Skeletal muscle tissue (tissue), 4 donors: ENCODE measurements around the gene FBLIM1. TPM values are rescaled to one million over a fixed set of nuclear protein-coding genes. Genes with fewer than 3 reads are reported as not detected.
A peak's percentile ranks its signal among the peaks of the same experiment; 100 is the strongest.

Experiments
- H3K27ac ChIP-seq: one replicate; pipeline ENCODE4 v1.7.0; 2013; ENCODE audit warnings: mild to moderate bottlenecking, low read depth, low read length, inconsistent platforms
- H3K27me3 ChIP-seq, 3 donors: one replicate each; pipeline ENCODE4 v1.7.0; 2013; ENCODE audit warnings: low read length in 3 of 3; ENCODE audit not compliant: control insufficient read depth in 3 of 3, insufficient read depth in 3 of 3
- H3K36me3 ChIP-seq, 3 donors: one replicate each; pipeline ENCODE4 v1.7.0; 2013; ENCODE audit warnings: low read length in 3 of 3; ENCODE audit not compliant: control insufficient read depth in 3 of 3, insufficient read depth in 3 of 3
- H3K4me1 ChIP-seq, 3 donors: one replicate each; pipeline ENCODE4 v1.7.0; 2013; ENCODE audit warnings: low read length in 3 of 3, mild to moderate bottlenecking in 3 of 3; ENCODE audit not compliant: control insufficient read depth in 3 of 3, insufficient read depth in 3 of 3
- H3K4me3 ChIP-seq, 3 donors: one replicate each; pipeline ENCODE4 v1.7.0; 2013; ENCODE audit warnings: low read length in 3 of 3
- H3K9ac ChIP-seq, 3 donors: one replicate each; pipeline ENCODE4 v1.7.0; 2013; ENCODE audit warnings: low read length in 3 of 3, mild to moderate bottlenecking in 3 of 3, moderate library complexity in 2 of 3, low read depth in 1 of 3
- H3K9me3 ChIP-seq, 3 donors: one replicate each; pipeline ENCODE4 v1.7.0; 2013; ENCODE audit warnings: low read length in 3 of 3; ENCODE audit not compliant: control insufficient read depth in 3 of 3
- total RNA-seq: library from RNA; depleted of rRNA; stranded (reverse); fragments of >200 nt; gene quantifications from one replicate; pipeline ENCODE4 v1.2.3, GENCODE V29; 2014
- donor health status: Osteomylitis.

Gene FBLIM1
- total RNA-seq, 1 donor from 2014 or later = 7.3 TPM

- no peaks in the 10 kb centered on the region for H3K27me3 ChIP-seq
- no peak overlapping the region for H3K9ac ChIP-seq
- no peaks in the 10 kb centered on the region for H3K36me3 ChIP-seq
- H3K27ac ChIP-seq = no peak overlapping the region
- no peak overlapping the region for H3K4me3 ChIP-seq
- H3K4me1 ChIP-seq = no peaks in the 10 kb centered on the region
- H3K9me3 ChIP-seq = no peaks in the 10 kb centered on the region
Measured at GRCh38 chr1:15777909-15778707, 19.5 kb downstream of the FBLIM1 start.

- Histone ChIP-seq H3K4me1 (peaks cover 0 to 8% (median 5%) of the 10 kb centered on the region in 3 donors), H3K27ac (no peak overlapping the region), H3K9ac (no peak overlapping the region)
Measured at GRCh38 chr1:15785683-15786082, 27.1 kb downstream of the FBLIM1 start.

GRCh38 chr1:15786581-15786980 is 28.0 kb downstream of the FBLIM1 start:
- H3K4me3 ChIP-seq = no peak overlapping the region
- H3K27ac ChIP-seq = no peak overlapping the region
- no peaks in the 10 kb centered on the region for H3K27me3 ChIP-seq
- H3K36me3 ChIP-seq = no peaks in the 10 kb centered on the region
- peaks cover 0 to 8% (median 5%) of the 10 kb centered on the region in 3 donors for H3K4me1 ChIP-seq
- H3K9ac ChIP-seq = no peak overlapping the region
- no peaks in the 10 kb centered on the region for H3K9me3 ChIP-seq

More at GRCh38 chr1:15785683-15786082, 27.1 kb downstream of the FBLIM1 start:
- no peaks in the 10 kb centered on the region for H3K36me3 ChIP-seq
- no peaks in the 10 kb centered on the region for H3K27me3 ChIP-seq
- no peaks in the 10 kb centered on the region for H3K9me3 ChIP-seq
- no peak overlapping the region for H3K4me3 ChIP-seq

- H3K9me3 ChIP-seq = no peaks in the 10 kb centered on the region
- no peaks in the 10 kb centered on the region for H3K27me3 ChIP-seq
- no peaks in the 10 kb centered on the region for H3K36me3 ChIP-seq
- peak overlapping the region in 1 of 3 donors; percentile 16 for H3K9ac ChIP-seq
- peaks cover 2 to 15% (median 7%) of the 10 kb centered on the region in 3 donors for H3K4me1 ChIP-seq
- no peak overlapping the region for H3K27ac ChIP-seq
- H3K4me3 ChIP-seq = no peak overlapping the region
Measured at GRCh38 chr1:15788624-15789301, 30.2 kb downstream of the FBLIM1 start.

- no peaks in the 10 kb centered on the region for H3K9me3 ChIP-seq
- H3K27me3 ChIP-seq = no peaks in the 10 kb centered on the region
- no peaks in the 10 kb centered on the region for H3K36me3 ChIP-seq
- H3K27ac ChIP-seq = no peak overlapping the region
- H3K9ac ChIP-seq = no peak overlapping the region
- no peak overlapping the region for H3K4me3 ChIP-seq
- H3K4me1 ChIP-seq = peaks cover 17 to 36% (median 29%) of the 10 kb centered on the region in 3 donors
Measured at GRCh38 chr1:15796086-15796462, 37.5 kb downstream of the FBLIM1 start.

GRCh38 chr1:15797614-15798390 is 39.2 kb downstream of the FBLIM1 start:
- no peaks in the 10 kb centered on the region for H3K36me3 ChIP-seq
- H3K27me3 ChIP-seq = no peaks in the 10 kb centered on the region
- H3K9me3 ChIP-seq = no peaks in the 10 kb centered on the region
- H3K9ac ChIP-seq = no peak overlapping the region
- H3K4me3 ChIP-seq = no peak overlapping the region
- H3K4me1 ChIP-seq = peaks cover 17 to 32% (median 27%) of the 10 kb centered on the region in 3 donors
- H3K27ac ChIP-seq = no peak overlapping the region

GRCh38 chr1:15799004-15799867 is 40.6 kb downstream of the FBLIM1 start:
- no peak overlapping the region for H3K4me3 ChIP-seq
- H3K9me3 ChIP-seq = no peaks in the 10 kb centered on the region
- H3K36me3 ChIP-seq = no peaks in the 10 kb centered on the region
- peak overlapping the region in 1 of 3 donors; percentile 50 for H3K9ac ChIP-seq
- no peaks in the 10 kb centered on the region for H3K27me3 ChIP-seq
- peaks cover 15 to 30% (median 27%) of the 10 kb centered on the region in 3 donors for H3K4me1 ChIP-seq
- peak overlapping the region; percentile 51 for H3K27ac ChIP-seq

GRCh38 chr1:15799928-15800835 is 41.6 kb downstream of the FBLIM1 start:
- H3K9me3 ChIP-seq = no peaks in the 10 kb centered on the region
- peak overlapping the region; percentile 51 for H3K27ac ChIP-seq
- peak overlapping the region in 1 of 3 donors; percentile 32 for H3K4me3 ChIP-seq
- H3K4me1 ChIP-seq = peaks cover 15 to 30% (median 27%) of the 10 kb centered on the region in 3 donors
- H3K9ac ChIP-seq = peak overlapping the region in 1 of 3 donors; percentile 50
- H3K36me3 ChIP-seq = no peaks in the 10 kb centered on the region
- H3K27me3 ChIP-seq = no peaks in the 10 kb centered on the region
